Measurements from ENCODE around the gene IPO11.
"Not testable (repeated sequence)": the region's sequence is repeated elsewhere in the genome, so short reads cannot be mapped to it uniquely, and the experiment has no call there.

Gene IPO11

DNA sequence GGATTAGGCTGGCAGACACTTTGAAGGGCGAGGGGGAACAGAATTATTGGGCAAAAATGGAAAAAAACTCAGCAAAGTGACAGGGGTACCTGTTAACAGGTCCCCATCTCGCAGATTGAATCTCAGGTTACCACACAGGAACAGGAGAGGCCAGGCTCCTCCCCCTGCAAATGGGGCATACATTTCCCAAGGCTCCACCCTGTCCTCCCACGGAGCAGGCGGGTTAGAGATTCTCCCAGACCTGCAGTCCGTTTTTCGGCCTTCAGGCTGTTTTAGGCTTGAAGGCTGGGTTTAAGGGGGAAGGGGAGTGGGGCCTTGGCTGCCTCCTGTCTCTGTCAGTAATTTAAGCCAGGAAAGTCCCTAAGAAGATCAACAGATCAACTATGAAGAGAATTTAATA is 208.7 kb downstream of the IPO11 start:
- H3K4me3 ChIP-seq (ENCODE audit: low read depth, low read length), result no peak overlapping the region
- TF ChIP-seq, protein P1, sequence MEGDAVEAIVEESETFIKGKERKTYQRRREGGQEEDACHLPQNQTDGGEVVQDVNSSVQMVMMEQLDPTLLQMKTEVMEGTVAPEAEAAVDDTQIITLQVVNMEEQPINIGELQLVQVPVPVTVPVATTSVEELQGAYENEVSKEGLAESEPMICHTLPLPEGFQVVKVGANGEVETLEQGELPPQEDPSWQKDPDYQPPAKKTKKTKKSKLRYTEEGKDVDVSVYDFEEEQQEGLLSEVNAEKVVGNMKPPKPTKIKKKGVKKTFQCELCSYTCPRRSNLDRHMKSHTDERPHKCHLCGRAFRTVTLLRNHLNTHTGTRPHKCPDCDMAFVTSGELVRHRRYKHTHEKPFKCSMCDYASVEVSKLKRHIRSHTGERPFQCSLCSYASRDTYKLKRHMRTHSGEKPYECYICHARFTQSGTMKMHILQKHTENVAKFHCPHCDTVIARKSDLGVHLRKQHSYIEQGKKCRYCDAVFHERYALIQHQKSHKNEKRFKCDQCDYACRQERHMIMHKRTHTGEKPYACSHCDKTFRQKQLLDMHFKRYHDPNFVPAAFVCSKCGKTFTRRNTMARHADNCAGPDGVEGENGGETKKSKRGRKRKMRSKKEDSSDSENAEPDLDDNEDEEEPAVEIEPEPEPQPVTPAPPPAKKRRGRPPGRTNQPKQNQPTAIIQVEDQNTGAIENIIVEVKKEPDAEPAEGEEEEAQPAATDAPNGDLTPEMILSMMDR (IDR thresholded peaks at IDR 0.05; ENCODE audit: borderline replicate concordance, insufficient read depth, low read depth, low read length), result no peak

DNA sequence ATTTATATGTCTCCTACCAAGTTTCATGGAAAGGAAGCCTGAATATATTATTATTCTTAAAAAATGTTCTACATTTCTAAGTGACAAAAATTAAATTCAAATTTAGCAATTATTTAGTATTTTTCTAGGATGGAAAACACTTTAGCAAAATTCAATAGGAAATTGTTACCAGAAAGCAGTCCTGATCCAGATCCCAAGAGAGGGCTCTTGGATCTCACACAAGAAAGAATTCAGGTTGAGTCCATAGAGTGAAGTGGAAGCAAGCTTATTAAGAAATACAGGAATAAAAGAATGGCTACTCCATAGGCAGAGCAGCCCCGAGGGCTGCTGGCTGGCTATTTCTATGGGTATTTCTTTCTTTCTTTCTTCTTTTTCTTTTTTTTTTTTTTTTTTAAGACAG is 210.7 kb downstream of the IPO11 start:
- TF ChIP-seq, protein P1 (IDR thresholded peaks at IDR 0.05; ENCODE audit: borderline replicate concordance, insufficient read depth, low read depth, low read length), result no peak

DNA sequence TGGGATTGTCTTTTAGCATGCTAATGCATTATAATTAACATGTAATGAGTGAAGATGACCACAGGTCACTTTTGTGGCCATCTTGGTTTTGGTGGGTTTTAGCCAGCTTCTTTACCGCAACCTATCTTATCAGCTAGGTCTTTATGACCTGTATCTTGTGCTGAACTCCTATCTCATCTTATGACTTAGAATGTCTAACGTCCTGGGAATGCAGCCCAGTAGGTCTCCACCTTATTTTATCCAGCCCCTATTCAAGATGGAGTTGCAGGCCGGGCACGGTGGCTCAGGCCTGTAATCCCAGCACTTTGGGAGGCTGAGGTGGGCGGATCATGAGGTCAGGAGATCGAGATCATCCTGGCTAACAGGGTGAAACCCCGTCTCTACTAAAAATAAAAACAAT is 211.9 kb downstream of the IPO11 start:
- not testable (repeated sequence) for H3K4me3 ChIP-seq (ENCODE audit: low read depth, low read length)

More for the DNA sequence above, 210.7 kb downstream of the IPO11 start:
- no peak overlapping the region for H3K4me3 ChIP-seq (ENCODE audit: low read depth, low read length)

DNA sequence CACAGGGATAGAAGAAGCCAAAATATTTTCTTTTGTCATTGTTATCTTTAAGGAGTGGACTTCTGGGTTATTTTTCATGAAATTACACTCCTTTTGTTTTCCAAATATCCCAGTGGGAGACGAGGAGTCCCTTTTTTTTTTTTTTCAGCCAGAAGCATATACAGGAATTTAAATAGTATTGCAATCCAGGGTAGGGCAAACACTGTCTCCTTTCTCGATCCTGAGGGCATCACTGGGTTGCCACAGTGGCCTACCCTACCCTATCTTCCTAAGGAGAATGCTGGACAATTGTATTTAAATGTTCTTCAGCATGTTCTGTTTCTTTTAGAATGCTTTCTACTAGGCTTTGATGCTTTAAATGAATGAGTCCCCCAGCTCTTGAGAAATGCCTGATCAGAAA is 214.0 kb downstream of the IPO11 start:
- H3K4me3 ChIP-seq (ENCODE audit: low read depth, low read length), result no peak overlapping the region

DNA sequence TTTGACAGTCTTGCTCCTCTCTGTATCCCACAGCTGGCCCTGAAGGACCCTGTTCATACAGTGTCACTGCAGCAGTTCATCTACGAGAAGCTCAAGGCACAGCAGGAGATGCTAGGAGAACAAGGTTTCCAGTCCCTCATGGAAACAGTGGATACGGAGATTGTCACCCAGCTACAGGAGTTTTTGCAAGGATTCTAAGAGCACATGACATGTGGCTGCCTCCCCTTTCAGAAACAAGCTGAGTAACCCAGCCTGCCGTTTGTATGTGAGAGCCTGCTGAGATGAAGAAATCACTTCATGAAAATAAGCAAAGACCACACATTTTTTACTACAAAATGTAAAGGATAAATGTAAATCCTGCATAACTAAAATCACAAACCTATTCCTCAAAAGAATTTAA is 214.6 kb downstream of the IPO11 start:
- H3K4me3 ChIP-seq (ENCODE audit: low read depth, low read length), result no peak overlapping the region
- TF ChIP-seq, protein P1 (IDR thresholded peaks at IDR 0.05; ENCODE audit: borderline replicate concordance, insufficient read depth, low read depth, low read length), result no peak

More for the DNA sequence above, 214.0 kb downstream of the IPO11 start:
- TF ChIP-seq, protein P1 (IDR thresholded peaks at IDR 0.05; ENCODE audit: borderline replicate concordance, insufficient read depth, low read depth, low read length), result no peak

DNA sequence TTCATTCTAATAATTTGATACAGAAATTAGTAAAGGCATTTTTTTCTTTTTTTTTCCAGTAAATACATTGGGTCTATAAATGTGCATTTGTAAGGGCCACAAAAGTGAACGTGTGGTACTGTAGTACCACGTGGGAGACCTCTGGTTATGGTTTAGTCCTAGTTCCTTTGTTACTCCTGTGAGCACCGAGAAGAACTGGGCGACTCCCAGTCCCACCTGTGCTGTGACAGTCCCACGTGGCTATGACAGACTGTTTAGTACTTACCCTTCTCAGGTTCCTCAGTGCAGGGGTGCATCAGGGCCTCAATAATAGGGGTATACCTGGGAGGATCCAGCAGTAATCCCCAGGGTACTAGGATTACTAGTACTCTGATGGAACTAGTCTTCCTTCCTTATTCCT is 215.3 kb downstream of the IPO11 start:
- TF ChIP-seq, protein P1 (IDR thresholded peaks at IDR 0.05; ENCODE audit: borderline replicate concordance, insufficient read depth, low read depth, low read length), result no peak

DNA sequence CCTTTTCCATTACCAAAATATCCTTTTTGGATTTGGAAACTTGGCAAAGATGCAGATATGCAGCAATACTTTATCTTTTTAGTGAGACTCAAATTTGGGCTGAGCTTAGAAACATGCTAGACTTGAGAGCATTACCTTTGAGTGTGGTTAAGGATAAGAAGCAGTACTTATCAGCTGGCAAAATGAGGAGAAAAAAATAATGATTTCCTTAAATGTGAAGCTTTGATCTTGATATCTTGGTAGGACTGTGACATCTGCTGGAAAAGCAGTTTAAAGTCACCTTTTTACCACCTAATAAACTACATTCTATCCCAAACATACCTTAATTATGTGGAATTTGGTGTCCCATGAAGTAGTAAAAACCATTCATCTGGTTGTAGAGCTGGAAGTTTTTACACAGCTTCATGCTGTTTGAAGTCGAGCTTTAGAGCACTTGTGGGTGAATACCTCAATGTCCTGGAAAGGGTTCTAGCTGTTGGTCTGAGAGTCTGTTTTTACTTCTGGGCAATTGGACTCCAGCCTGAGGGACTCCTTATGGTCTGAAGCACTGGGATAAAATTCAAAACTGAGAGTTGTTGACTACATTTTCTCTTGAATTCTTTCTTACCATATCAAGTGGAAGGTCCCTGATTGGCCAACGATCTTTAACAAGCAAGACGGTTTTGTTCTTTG is 219.5 kb downstream of the IPO11 start:
- no peak overlapping the region for H3K4me3 ChIP-seq (ENCODE audit: low read depth, low read length)
- TF ChIP-seq, protein P1 (IDR thresholded peaks at IDR 0.05; ENCODE audit: borderline replicate concordance, insufficient read depth, low read depth, low read length), result no peak

More for the DNA sequence above, 215.3 kb downstream of the IPO11 start:
- no peak overlapping the region for H3K4me3 ChIP-seq (ENCODE audit: low read depth, low read length)

All from GM12875 (cell line).